Measurements from ENCODE around the gene SAMMSON.

The SAMMSON gene

DNA sequence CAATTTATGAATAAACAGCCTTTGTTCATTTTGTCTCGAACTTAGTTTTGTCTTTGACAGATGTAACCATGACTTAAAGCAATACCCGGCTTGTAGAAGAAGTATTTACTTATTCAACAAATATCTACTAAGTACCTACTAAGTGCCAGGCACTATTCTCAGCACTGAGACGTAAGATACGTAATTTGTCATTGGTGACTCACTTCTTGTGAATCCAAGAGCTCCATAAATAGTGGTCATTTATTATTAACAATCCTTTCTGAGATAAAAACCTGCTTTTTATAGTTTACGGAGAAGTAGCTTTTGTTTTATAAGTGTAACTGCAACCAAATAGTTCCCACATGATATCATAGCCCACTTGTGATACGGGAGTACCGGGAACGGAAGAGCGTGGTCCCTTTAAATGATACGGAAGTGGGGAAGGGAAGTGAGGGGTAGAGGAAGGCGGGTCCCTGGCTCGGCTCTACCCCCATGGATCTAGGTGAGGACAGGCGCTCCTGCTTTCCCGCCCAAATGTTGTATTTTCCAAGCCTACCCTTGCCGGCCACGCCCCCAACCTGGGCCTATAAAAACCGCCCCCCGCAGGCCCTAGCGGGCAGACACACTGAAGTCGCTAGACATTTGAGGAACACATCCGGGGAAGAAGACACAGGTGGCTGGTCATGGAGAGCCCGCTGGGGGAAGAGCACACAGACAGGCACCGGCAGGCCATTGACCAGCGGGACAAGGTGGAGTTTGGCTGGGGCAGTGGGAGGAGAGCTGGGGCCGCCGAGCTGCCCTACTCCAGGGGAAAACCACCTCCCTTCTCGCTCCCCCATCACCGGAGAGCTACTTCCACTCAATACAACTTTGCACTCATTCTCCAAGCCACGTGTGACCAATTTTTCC, at the start of gene SAMMSON:
SAMMSON (plus strand) TSS at position 594 of the 888 bp plus-strand sequence.
- DNase-seq: no peak

DNA sequence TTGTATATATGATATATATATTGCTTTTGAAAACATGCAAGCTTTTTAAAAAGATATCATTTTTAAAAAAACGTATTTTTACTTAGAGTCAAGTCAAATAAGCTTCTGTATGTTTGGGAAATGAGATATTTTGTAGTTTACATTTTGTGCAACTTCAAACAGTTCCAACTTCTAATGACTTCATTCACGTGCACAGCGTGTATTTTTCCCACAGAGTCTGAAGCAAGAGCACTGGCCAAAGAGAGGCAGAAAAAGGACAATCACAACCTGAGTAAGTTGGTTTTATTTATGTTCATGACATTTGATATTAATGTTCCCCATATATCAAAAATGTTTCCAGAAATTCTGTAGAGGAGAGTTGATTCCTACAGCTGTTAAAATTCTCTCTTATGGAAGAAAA, 47.9 kb upstream of the SAMMSON start:
- DNase-seq: no peak

DNA sequence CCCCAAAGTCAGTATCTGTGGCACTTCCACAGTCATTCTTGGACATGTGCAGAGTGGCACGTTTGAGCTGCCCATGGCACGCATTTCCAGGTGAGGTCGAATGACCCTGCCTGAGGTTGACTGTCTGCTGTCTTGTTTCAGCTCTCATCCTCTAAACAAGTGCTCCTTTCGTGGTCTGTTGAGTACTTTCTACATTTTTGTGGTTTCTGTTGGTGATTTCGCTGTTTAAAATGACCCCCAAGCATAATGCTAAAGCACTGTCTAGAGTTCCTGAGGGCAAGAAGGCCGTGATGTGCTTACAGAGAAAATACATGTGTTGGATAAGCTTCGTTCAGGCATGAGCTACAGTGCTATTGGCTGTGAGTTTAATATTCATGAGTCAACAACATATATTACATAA, 40.0 kb upstream of the SAMMSON start:
- no peak for DNase-seq

DNA sequence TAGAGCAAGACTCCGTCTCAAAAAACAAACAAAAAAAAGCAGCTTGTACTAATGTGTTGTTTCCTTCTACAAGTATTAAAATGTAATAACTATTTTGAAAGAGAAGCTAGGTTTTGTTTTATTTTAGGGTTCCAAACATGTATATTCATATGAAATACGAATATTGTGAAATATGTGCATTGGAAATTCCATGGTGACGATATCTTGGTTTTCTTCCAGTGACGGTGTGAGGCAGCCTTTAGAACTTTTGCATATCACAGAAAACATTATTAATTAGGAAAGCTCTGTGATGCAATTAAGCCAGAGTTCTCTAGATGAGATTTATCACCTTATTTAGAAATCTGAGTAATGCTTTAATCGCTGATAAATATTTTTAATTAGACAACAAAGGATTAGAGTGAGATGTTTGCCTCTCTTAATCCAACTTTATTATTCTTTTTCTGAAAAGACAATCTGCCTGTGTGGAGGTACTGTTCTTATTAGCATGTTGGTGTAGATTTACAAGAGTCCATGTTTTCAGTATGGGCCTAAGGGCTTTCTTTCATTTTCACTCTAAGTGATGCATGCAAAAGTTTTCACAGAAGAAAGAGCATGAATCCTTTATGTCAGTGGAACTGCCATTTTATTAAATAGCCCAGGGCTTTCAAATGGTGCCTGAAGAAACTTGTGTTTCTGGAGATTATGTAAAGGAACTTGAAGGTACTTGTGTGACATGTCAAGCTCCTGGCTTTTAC, 37.7 kb upstream of the SAMMSON start:
- no peak for DNase-seq

DNA sequence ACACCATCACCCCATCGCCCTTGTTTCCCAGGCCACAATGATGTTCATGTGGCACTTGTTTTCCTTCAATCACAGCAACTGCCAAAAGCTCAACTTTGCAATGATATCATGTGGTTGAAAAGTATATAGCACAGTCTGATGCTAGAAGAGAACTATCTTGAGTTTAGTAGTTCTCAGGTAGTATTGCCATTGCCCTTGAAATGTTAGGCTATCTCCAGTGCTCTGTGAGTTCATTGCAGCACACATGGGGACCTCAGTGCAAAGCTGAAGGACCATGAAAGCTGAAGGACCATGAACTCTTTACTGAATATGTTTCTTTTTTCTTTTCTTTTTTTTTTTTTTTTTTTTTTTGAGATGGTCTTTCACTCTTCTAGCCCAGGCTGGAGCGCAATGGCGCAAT, 35.9 kb upstream of the SAMMSON start:
- DNase-seq: no peak

DNA sequence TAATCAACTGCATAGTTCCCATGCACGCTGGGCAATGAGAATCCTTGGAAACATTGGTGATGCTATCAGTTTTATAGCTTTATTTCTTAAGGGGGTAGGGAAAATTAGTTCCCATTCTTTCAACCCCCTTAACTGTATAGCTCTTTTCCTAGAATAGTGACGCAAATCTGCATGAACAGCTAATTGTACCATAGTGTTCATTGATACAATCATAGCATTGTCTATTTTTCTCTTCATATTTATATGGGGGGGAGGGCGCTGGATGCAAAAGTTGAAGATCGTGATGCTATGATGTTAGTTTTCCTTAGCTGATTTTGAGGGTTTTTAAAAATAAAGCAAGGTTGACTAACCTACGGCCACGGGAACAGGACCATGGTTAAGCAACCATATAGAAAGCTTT, 32.4 kb upstream of the SAMMSON start:
- no peak for DNase-seq

DNA sequence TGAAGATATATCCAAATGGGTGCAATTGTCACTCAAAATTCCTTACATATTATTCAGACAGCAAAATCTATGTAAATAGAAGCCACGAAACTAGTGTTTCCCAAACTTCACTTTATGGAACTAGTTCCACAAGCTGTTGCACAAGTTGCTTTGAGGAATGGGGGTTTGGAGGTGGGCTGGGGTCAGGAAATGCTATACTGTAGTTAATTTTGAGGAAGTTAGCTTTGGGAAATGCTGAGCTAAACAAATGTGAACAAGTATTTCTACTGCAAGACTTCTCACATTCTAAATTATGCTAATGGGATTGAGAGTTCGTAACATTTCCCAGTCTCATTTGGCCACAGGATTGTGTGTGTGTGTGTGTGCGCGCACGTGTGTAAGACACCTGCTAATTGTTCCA, 28.7 kb upstream of the SAMMSON start:
- DNase-seq: no peak

DNA sequence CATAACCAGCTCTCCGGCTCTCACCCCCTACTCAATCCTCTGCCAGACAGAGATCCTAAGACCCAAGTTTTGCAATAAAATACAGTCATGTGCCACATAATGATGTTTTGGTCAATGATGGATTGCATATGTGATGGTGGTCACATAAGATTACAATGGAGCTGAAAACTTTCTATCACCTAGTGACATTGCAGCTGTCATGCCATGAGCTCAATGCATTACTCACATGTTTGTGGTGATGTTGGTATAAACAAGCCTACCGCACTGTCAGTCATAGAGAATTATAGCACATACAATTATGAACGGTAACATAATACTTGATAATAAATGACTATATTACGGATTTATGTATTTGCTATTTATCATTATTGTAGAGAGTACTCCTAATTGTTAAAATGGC, 26.9 kb upstream of the SAMMSON start:
- no peak for DNase-seq

DNA sequence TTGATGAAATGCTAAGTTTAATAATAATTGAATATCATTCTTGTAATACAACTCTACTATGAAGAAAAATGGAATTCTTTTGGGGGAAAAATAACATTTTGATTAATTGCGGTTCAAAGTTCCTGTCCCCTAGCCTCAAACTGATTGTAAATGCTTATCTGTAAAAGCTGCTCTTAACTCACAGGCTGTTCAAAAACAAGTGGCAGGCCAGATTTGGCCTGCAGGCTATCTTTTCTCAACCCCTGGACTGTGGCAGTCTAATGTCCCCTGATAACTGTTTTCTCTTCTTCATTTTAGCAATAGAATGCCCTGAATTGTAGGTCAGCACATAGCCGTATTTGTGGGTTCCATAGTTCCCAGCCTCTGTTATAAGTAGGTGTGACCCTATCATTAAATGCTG, 23.5 kb upstream of the SAMMSON start:
- DNase-seq: no peak

DNA sequence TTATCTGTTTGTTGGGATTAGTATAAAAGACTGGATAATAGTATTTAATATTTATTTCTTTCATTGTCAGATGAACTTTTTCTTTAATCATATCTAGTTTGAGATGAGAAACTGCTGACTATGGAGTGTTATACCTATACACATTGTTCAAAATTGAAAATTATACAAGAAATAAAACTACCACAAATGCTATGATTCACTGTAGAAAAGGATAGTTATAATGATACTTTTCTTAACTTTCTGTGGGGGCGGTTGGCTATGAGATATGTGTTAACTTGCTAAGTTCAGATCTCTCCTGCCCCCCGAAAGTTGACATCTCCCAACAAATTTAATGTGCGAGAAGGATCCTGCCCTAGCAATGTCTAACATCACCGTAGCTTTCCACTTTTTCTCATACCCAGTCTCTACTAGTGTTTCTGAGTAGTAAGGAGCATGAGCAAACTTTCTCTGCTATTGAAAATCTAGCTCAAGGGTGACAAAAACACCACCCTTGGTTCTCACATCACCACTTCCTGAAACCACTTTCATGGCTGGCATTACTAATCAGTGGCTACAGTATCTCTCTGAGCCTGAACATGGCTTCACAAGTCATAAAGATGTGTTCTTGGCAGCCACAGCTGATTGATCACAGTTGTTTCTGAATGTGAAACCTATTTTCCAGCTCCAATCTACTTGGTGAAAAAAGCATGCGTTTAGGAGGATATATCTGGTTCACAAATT, 15.8 kb upstream of the SAMMSON start:
- DNase-seq: no peak

DNA sequence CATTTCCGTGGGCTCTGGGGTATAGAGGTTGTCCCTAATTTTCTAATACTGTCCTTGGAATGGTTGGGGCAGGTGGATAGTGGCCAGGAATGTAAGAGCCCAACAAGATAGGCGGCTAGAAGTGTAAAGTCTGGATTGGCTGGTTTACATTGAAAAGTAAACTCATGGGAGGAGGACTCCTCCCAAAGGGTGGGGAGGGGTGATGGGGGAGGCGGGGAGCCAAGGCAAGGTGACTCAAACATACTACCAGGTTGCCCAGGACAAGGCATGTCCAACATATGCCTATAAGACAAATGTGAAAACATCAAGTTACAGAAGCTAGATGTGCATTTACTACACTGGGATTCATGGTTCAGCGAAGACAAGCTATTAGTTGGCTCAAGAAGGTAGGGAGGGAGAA, 14.3 kb upstream of the SAMMSON start:
- no peak for DNase-seq

DNA sequence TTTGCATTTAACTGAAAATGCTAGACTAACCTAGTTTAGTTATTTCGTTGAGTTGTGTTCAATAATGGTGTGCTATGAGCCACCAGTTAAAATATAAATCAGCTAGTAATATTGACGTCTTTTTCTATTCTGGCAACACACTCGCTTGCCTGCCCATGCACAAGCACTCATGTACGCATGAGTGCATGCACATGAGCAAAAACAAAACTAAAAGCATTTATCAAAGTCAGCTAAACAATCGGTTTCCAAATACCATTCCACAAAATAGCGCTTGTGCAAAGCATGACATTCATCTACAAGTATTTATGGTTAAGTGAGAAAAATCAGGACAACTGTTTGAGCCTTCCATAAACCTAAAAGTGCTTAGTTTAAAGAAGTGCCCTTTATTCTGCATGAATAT, 13.1 kb upstream of the SAMMSON start:
- no peak for DNase-seq

DNA sequence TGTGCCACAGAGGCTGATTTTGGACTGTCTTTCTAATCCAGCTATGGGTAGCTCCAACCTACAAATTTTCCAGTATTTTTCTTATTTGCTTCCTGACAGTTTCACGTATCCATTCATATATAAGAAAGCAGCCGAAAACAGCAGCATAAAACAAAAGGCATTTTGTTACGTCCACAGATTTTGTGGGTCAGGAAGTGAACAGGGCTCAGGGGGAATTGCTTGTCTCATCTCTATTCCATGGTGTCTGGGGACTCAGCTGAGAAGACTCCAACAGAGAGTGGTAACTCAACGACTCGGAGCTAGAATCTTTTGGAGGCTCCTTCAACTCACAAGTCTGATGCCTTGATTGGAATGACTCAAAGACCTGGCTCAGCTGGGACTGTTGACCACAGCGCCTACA, 11.7 kb upstream of the SAMMSON start:
- no peak for DNase-seq

DNA sequence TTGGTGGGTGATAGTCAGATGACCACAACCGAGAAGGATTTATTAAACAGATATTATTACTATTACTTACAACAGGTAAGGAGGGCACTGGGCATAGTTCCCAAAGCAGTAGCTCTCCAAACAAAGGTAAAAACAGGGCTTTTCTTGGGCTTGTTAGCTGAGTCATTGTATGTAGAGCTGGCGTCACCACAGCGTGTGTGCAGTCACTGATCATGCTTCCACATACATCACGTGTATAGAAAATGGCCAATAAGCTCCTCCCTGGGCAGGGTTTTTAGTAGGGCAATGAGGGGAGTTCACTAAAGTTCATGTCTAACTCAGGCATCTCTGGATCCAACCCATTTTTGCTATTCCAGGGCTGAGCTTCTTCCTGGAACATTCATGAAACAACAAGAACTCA, 5.8 kb upstream of the SAMMSON start:
- no peak for DNase-seq

DNA sequence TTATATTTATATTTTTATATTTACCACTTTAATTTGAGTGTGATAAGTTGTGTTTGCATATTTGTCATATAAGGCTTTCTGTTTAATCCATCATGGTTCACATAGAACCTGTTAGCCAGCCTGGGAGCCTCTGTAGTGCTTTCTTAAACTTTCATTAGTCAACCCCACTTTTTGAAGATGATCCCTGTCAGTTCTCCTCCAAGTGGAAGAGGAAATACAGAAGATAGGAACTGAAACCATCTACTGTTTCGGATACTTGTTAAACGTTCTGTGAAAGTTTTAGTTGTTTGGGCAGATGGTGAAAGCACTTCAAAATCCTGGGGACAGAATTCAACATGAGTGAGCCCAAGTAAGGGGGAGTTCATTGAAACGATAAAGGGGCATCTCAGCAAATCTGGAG, 4.6 kb upstream of the SAMMSON start:
- no peak for DNase-seq

DNA sequence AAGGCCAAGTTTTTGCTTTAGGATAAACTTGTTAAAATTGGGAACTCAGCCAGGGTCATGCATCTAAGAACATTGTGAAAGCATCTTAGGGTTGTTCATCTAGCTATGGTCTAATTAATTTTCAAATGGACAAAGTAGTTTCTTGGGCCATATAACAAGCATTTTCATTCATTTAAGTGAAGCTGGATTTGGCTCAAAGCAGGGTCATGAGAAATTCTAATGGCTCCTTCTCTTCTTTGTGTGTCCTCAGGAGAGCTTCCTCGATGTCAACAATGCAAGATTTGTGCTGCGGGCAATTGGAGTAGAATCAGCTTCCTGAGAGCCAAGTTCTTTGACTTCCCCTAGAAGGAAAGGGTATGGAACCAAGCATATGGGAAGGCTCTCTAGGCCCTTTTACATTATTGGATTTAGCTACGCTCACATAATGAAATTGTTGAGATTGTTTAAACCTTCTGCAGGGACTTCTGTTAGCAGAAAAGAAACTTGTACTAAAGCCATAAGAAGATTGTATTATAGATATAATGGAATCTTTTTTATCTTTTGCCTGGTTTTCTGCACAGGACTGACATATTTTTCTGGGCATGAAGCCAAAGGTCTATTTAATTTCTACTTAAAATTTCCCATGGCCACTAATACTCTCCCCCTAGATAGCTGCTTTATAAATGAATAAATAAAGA, 1.8 kb upstream of the SAMMSON start:
- DNase-seq: no peak

DNA sequence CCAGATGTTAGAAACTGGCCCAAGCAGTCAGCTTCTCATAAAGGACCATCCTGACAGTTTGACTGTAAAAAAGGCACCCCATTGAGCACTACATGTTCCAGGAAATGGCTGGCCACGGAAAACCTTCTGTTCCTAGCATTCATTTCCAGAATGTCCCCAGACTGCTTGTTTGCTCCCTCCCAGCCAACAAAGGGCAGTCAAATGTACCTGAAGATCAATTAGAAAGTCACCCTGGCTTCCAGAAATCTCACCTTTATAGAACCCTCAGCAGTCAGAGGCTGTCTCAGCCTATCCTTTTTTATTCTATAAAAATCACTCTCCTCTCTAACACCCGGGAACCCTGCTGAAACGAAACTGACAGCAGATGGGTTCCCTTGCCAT, 784 bp upstream of the SAMMSON start:
- no peak for DNase-seq

DNA sequence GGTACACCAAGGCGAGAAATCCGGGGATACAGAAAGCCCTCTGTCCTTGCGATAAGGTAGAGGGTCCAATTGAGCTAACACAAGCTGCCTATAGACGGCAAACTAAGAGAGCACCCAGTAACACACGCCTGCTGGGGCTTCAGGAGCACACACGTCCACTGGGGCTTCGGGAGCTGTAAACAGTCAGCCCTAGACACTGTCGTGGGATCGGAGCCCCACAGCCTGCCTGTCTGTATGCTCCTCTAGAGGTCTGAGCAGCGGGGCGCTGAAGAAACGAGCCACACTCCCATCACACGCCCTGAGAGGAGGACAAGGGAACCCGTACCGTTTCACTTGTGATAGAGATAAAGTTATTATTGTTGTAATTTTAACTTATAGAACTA, 486 bp downstream of the SAMMSON start:
- no peak for DNase-seq

DNA sequence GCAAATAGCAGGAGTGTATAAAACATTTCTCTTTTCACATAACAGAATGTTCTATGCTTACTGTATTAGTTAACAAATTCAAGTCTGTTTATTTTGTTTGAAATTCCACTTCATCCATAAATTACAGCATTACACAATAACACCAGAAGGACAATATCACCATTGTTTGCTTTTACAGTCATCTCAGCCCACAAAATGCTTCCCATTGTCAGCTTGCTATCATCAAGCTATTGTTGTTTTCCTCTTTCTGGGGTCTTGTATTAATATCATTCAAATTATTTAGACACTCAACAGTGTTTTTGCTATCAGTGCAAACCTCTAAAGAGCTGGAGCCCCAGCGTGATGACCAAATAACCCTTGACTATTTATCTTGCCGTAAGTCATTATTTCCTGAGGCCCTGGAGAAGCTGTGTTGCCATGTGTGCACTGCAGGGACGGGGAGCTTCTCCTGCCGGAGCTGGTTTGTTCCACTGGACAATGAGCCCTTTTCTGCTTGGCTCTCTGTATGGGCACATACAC, 1.1 kb downstream of the SAMMSON start:
- peak; percentile 11 for DNase-seq

DNA sequence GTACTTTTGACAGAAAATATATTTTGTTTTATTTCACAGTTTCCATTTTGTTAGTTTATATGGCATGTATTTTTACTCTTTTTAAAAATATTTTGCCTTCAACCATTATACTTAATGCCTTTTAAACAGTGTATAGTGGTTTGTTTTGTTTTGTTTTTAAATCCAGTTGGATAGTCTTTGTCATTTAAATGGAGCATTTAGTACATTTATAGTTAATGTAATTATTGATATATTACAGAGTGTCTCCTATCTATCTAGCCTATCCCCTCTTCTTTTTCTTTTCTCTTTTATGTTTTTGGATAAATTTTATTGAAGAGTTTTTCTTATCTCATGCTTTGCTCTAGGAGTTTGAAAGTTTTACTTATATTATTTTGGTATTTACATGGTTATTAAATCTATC, 3.6 kb downstream of the SAMMSON start:
- no peak for DNase-seq

DNA sequence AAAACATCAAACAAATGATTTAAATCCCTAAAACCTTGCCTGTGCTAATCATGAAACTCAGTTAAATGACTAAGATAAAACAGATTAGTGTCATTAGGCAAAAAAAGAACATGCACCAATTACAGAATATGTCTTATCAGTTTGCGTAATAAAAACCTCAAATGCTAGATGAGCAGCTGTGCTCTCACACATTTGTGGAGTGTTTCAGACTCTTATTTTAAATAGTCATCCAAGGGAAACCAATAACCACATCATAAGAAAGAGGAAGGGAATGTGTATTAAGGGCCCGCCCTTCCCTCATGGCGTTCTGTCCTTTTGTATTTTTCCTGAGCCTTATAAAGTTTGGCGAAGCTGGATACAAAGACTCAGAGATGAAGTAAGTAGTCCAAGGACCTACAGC, 6.6 kb downstream of the SAMMSON start:
- DNase-seq: no peak

DNA sequence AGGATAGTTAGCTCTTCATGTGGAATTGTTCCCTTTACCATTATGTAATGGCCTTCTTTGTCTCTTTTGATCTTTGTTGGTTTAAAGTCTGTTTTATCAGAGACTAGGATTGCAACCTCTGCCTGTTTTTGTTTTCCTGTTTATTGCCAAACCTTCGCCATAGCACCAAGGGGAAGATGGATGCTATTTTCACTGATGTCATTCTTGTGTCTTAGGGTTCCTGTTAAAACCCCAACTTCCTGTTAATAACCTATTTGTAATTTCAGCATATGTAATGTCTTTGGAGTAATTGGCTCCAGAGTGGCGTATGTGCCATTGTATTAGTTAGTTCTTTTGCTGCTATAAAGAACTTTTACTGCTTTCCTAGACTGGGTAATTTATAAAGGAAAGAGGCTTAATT, 10.8 kb downstream of the SAMMSON start:
- no peak for DNase-seq

DNA sequence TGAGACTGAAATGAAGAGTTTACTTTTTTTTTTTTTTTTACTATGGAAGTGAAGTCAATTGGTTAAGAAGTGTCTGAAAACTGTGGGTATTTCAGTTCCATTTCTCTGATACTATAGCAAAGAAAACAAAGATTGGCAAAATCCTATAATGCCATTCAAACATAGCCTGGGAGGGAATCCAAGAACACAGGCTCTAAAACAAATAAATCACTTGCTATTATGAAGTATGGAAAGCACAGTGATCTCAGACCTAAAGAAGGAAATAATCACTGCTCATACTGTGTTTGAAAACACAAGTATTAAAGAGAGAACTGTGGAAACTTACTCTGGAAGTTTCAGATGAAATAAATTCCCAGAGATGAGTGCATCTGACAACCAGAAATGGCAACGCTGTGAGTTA, 12.0 kb downstream of the SAMMSON start:
- no peak for DNase-seq

Measured in NCI-H1417 treated with DMSO at 0.1 percent for 48 hours (cell line).